Neural crest cell (in vitro differentiated cells): ENCODE results near the gene TTN. TPM values are rescaled to one million over a fixed set of nuclear protein-coding genes. Genes with fewer than 3 reads are reported as not detected.

Experiments
- DNase-seq: peaks from one replicate; pipeline ENCODE4 v3.0.0; 2021; ENCODE audit warnings: low read depth, mixed read lengths, low spot score
- H3K27ac Mint-ChIP-seq: one replicate; pipeline ENCODE4 v1.8.0; 2021; ENCODE audit warnings: mild to moderate bottlenecking, mixed read lengths; ENCODE audit not compliant: unreplicated experiment
- H3K27me3 Mint-ChIP-seq: 2 replicates; pipeline ENCODE4 v1.8.0; 2021; ENCODE audit warnings: low read depth, mild to moderate bottlenecking, mixed read lengths
- H3K36me3 Mint-ChIP-seq: 2 replicates; pipeline ENCODE4 v1.8.0; 2021; ENCODE audit warnings: low read depth, mild to moderate bottlenecking, mixed read lengths
- H3K4me1 Mint-ChIP-seq: 2 replicates; pipeline ENCODE4 v1.8.0; 2021; ENCODE audit warnings: mixed read lengths
- H3K4me3 Mint-ChIP-seq: one replicate; pipeline ENCODE4 v1.8.0; 2021; ENCODE audit warnings: mild to moderate bottlenecking, mixed read lengths
- H3K9me3 Mint-ChIP-seq: 2 replicates; pipeline ENCODE4 v1.8.0; 2021; ENCODE audit warnings: mixed read lengths
- total RNA-seq: library from RNA; stranded (reverse); gene quantifications from 2 replicates; pipeline ENCODE4 v1.2.1, GENCODE V29; 2021
- TF ChIP-seq, protein P1 (sequence below): fragments of 200-600 bp; sonication (generic); conservative IDR thresholded peaks from 2 replicates; pipeline ENCODE4 v1.5.0; 2021; ENCODE audit warnings: antibody characterized with exemption, mild to moderate bottlenecking

The TTN gene
- total RNA-seq, 1 donor from 2014 or later, result under 0.01 TPM

DNA sequence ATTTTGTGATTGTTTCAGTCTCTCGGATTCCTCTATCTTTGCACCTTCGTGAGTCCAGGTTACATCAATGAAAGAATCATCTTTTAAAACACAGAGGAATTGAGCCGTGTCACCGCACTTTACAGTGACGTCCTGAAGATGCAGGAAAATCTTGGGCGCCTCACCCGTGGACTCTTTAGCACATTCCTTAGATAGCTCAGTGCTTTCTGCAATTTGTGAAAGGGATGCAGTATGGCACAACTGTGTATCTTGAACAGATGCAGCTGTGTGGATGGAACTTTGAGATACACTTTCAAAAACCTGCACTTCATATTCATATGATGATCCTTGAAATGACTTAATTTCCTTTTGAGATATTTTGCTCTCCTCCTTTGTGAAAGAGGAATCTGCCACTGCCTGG is 50.9 kb downstream of the TTN start:
- Mint-ChIP-seq H3K9me3 (no peaks in the 10 kb centered on the region), H3K4me3 (no peak overlapping the region), H3K36me3 (no peaks in the 10 kb centered on the region), H3K27ac (no peak overlapping the region), H3K27me3 (no peaks in the 10 kb centered on the region), H3K4me1 (no peaks in the 10 kb centered on the region)
- no peak for DNase-seq
- TF ChIP-seq, protein P1, sequence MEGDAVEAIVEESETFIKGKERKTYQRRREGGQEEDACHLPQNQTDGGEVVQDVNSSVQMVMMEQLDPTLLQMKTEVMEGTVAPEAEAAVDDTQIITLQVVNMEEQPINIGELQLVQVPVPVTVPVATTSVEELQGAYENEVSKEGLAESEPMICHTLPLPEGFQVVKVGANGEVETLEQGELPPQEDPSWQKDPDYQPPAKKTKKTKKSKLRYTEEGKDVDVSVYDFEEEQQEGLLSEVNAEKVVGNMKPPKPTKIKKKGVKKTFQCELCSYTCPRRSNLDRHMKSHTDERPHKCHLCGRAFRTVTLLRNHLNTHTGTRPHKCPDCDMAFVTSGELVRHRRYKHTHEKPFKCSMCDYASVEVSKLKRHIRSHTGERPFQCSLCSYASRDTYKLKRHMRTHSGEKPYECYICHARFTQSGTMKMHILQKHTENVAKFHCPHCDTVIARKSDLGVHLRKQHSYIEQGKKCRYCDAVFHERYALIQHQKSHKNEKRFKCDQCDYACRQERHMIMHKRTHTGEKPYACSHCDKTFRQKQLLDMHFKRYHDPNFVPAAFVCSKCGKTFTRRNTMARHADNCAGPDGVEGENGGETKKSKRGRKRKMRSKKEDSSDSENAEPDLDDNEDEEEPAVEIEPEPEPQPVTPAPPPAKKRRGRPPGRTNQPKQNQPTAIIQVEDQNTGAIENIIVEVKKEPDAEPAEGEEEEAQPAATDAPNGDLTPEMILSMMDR, result no peak

DNA sequence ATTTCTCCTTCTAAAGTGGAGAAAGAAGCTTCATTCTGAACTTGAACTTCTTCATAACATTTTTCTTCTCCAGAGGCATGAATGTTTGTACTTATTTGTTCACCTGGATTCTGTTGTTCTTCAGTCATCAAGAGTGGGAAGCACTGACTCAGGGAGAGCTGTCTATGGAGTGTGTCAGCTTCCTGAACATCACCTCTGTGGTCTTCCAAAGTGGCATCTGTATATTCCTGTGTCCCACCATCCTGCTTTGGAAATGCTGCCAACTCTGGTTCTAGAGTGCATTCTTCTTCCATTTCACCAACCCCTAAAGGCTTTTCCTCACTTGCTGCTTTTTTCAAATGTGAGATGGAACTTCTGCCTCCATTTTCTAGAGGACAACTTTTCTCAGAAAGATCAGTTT is 59.5 kb downstream of the TTN start:
- TF ChIP-seq, protein P1, result no peak
- H3K27me3 Mint-ChIP-seq, result peaks cover 32% of the 10 kb centered on the region
- H3K36me3 Mint-ChIP-seq, result no peaks in the 10 kb centered on the region
- no peaks in the 10 kb centered on the region for H3K4me1 Mint-ChIP-seq
- no peak for DNase-seq
- no peak overlapping the region for H3K4me3 Mint-ChIP-seq
- H3K9me3 Mint-ChIP-seq, result no peaks in the 10 kb centered on the region
- H3K27ac Mint-ChIP-seq, result no peak overlapping the region

DNA sequence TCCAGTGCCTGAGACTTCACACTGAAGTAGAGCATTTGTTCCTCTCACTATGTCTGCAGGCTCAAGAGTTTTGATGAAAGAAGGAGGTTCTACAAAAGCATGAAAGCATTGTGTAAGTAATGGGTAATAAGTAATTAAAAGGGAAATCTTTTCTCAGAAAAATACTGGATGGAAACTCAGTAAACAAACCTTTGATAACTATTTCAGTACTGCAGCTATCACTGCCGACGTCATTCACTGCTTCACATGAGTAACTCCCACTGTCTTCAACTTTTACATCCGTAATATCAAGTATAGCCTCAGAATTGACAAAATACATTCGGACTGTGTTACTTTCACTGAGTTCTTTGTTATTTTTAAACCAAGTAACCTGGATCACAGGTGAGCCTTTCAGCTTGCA is 72.7 kb downstream of the TTN start:
- Mint-ChIP-seq H3K9me3 (peaks cover 2% of the 10 kb centered on the region), H3K4me1 (no peaks in the 10 kb centered on the region), H3K36me3 (no peaks in the 10 kb centered on the region), H3K27me3 (peaks cover 10% of the 10 kb centered on the region), H3K4me3 (no peak overlapping the region), H3K27ac (no peak overlapping the region)
- TF ChIP-seq, protein P1, result no peak
- DNase-seq, result no peak

DNA sequence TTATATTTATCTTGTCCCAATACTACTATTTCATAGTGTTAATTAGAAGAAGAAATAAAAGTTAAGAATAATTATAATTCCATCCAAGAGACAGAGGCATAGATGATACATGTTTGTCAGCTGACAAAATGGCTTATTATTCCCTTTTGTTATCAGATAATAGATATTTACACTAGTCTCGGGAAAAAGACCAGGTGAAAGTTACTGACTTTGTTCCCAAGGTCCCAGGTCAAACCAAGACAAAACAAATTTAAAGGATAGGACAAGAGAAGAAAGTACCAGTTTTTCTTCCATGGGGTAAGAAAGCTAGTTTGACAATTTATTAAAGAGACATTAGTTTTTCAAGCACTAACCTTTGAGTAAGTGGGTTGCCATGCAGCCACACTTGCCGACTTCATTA is 73.2 kb downstream of the TTN start:
- TF ChIP-seq, protein P1, result no peak
- Mint-ChIP-seq H3K27ac (no peak overlapping the region), H3K4me3 (no peak overlapping the region), H3K36me3 (no peaks in the 10 kb centered on the region), H3K9me3 (peaks cover 2% of the 10 kb centered on the region), H3K27me3 (peaks cover 10% of the 10 kb centered on the region), H3K4me1 (no peaks in the 10 kb centered on the region)
- no peak for DNase-seq

DNA sequence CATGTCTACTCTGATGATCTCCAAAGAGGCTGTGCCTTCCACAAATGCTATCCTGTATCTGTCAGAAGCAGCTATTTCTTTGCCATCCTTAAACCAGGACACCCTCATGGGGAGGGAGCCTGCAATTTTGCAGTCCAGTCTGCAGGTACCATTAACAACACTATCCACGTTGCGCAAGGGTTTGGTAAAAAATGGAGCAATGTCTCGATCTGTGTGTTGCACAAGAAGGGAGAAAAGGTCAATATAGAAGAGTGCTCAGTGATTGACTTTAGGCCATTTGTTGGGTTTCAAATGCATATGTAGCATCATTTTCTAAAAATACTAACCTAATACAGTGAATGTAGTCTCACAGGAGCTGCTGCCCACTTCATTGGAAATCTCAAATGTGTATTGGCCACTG is 74.3 kb downstream of the TTN start:
- DNase-seq, result no peak
- Mint-ChIP-seq H3K27me3 (peaks cover 10% of the 10 kb centered on the region), H3K4me3 (no peak overlapping the region), H3K36me3 (no peaks in the 10 kb centered on the region), H3K4me1 (no peaks in the 10 kb centered on the region), H3K9me3 (peaks cover 2% of the 10 kb centered on the region), H3K27ac (no peak overlapping the region)
- TF ChIP-seq, protein P1, result no peak

DNA sequence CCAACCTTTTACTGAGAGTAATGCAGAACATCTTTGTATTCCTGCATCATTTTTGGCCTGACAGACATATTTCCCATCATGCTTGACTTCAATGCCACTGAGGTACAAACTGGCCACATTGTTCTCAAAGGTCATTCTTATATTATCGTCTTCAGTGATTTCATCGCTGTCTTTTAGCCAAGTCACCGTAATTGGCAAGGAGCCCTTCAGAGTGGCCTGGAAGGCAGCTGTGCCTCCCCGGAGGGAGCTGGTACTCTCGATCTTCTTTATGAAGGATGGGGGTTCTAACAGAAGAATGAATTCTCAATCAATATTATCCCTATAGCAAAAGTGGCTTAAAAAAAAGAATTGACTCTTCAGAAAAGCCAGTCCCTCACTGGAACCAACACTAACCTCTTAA is 75.9 kb downstream of the TTN start:
- no peaks in the 10 kb centered on the region for H3K4me1 Mint-ChIP-seq
- H3K36me3 Mint-ChIP-seq, result no peaks in the 10 kb centered on the region
- peaks cover 2% of the 10 kb centered on the region for H3K9me3 Mint-ChIP-seq
- H3K27me3 Mint-ChIP-seq, result peaks cover 13% of the 10 kb centered on the region
- TF ChIP-seq, protein P1, result no peak
- DNase-seq, result no peak
- H3K27ac Mint-ChIP-seq, result no peak overlapping the region
- H3K4me3 Mint-ChIP-seq, result no peak overlapping the region
